Measurements from ENCODE around the gene ASIC4.
A peak's percentile ranks its signal among the peaks of the same experiment; 100 is the strongest.

ASIC4 gene

DNA sequence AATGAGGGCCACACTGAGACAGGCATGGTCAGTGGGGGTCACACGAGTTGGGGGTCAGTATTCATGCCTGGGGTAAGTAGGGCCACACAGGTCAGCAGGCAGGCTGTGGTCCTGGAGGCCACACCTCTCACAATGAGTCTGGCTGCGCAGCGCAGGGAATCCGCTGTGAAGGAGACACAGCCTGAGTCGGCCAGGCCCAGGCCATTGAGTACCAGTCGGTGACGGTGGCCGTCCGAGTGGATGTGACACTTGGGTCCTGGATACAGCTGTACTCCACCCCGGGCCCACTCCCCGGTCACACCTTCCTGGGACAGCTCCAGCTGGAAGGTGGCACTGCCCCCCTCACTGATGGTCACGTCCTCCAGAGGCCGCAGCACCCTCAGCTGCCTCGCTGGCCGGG is 40.1 kb downstream of the ASIC4 start:
- no peak for DNase-seq

DNA sequence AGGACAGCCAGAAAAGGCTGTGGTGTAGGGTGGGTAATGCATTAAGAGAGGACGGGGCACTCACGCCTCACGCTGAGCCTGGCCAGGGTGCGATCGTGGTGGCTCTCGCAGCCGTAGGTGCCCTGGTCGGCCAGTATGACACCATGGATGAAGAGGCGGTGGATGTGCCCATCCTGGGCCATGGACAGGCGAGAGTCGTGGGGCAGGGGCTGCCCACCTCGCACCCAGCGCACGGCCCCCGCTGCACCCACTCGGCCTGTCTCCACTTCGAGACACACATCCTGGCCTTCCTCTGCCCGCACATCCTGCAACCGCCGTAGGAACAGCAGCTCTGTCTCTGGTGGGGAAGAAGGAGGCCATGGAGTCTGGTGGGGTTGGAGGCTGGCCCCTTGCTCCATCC is 41.7 kb downstream of the ASIC4 start:
- DNase-seq = no peak

DNA sequence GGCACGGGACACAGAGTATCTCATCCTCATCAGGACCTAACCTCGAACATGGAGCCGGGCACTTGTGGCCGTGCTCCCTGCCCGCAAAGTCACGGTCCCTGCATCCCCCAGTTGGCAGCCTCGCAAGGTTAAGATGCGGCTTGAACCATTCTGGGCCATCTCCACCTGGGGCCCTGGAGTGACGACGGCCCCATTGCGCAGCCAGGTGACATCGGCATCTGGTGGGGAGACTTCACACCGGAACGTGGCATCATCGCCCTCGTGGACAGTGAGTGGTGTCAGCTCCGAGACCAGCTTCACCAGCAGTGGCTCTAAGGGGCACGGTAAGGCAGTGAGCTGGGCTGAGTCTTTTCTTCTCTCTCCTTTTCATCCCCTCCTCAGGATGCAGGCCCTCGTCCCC is 42.1 kb downstream of the ASIC4 start:
- no peak for DNase-seq

DNA sequence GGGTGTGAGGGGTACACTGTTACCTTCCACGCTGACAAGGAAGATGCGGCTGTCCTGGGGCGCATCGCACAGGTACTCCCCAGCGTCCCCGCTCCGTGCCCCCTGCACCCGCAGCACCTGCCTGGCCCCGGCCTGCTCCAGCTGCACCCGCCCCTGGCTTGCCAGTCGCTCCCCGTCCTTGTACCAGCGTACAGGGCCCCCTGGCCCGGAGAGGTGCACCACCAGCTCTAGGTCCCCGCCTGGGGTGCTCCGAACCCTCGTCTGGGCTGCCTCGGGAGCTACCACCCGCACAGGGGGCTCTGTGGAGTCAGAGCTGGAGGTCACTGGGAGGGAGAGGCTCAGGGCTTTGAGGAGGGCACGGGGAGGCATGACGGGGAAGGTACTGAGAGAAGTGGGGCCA is 43.0 kb downstream of the ASIC4 start:
- DNase-seq = no peak

DNA sequence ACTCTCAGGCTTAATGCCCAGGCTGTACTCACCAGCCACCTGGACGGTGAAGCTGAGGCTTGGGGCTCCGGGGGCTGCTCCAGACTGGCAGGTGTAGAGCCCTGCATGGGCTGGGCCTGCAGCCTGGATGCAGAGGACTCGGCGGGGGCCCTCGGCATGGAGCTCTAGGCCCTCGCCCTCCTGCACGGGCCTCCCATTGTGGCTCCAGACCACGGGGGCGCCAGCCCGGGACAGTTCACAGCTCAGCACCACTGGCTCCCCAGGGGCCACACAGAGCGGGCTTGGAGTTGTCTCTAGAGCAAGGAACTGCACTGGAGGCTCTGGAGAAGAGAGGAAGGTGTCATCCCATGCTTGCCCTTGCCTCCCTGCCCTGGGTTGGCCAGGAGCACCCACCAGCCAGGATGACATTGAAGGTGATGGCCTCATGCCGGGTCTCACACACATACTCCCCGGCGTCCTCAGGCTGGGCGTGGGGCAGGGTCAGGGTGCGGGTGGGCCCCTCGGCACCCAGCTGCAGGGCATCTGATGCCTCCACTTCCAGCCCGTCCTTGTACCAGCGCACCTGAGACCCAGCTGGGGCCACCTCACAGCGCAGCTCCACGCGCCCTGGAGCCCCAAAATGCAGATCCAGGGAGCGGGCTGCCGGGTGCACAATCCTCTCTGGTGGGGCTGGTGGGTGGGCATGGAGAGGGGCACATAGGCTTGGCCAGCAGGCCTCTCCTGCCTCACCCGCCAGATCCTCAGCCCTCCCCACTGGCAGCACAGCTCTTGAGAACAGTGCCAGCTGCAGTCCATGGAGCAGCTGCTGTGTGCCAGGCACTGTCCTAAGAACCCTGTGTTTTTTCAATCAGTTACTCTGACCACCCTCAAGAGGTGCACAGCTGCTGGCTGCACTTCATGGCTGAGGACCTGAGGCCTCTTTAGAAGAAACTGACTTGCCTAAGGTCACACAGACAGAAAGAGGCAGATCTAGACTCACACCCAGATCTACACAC is 43.8 kb downstream of the ASIC4 start:
- no peak for DNase-seq

DNA sequence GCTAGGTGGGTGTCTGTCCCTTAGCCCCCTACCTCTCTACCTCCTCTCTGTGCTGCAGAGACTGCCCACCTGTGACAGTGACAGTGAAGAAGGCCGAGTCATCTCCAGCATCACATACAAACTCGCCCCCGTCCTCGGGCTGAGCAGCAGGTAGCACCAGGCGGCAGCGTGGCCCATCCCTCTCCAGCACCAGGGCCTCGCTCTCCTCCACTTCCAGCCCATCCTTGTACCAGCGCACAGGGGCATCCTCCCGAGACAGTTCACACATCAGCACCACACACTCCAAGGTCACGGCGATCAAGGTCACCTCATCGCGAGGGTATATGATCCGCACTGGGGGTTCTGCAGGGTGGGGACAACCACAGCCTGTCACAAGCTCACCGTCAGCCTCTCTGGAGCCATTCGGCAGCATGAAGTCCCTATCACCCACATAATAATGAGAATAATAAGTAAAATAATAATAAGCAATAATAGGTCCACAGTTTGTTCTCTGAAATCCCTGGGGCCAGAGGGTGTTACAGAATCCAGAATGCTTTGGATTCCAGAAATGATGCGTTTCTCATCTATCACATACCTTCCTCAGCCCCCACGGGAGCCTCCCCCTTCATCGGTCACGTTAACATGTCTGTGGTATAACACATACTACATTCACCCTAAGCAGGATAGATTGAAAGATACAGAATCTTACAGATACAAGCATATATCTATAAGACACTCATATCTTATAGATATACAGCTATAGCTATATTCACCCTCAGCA is 45.1 kb downstream of the ASIC4 start:
- no peak for DNase-seq

DNA sequence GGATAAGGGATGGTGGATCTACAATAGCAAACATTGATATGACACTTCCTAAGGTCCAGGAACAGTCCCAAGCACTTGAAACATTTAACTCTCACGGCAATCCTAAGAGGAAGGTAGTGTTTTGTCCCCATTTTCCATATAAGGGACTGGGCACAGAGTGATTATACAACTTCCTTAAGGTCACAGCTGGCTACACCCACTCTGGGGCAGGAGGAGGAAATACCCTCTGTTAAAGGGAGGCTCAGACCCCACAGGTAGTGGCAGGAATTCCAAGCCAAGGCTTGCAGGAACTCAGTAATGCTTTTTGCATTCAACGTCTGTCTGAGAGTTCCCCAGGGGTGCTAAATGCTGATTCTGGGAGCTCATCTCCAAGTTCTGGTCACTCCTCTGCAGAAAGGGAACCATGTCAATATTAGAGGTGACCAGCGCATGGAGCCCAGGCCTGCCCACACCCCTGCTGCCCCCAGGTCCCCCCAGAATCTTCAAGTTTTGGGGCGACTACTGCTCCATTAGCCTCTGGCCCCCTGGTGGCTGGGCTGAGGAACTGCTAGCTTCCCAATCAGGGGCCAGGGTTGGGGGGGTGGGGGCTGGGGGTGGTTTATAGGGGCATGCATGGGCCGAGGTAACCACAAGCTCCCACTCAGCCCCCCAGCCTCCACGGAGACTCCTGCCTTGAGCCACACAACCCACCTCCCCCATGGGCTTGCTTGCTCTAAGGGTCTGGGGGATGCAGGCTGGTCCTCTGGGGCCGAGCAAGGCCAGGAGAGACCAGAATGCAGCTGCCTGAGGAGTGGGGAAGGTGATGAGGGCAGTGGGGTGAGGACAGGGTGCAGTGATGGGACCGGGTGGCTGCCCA is 46.0 kb downstream of the ASIC4 start:
- no peak for DNase-seq

DNA sequence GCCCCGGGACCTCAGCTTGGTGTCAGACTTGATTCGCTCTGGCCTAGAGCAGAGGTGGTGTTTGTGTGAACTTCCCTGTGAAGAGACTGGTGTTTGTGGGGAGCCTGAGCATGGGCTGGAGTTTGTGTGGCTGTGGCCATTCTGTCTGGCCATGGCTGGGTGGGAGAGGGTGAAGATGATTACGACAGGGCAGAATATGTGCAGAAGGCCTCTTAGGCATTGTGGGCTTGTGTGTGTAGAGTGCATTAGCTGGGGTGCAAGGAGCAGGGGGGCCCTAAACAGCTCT is 46.6 kb downstream of the ASIC4 start:
- no peak for DNase-seq

DNA sequence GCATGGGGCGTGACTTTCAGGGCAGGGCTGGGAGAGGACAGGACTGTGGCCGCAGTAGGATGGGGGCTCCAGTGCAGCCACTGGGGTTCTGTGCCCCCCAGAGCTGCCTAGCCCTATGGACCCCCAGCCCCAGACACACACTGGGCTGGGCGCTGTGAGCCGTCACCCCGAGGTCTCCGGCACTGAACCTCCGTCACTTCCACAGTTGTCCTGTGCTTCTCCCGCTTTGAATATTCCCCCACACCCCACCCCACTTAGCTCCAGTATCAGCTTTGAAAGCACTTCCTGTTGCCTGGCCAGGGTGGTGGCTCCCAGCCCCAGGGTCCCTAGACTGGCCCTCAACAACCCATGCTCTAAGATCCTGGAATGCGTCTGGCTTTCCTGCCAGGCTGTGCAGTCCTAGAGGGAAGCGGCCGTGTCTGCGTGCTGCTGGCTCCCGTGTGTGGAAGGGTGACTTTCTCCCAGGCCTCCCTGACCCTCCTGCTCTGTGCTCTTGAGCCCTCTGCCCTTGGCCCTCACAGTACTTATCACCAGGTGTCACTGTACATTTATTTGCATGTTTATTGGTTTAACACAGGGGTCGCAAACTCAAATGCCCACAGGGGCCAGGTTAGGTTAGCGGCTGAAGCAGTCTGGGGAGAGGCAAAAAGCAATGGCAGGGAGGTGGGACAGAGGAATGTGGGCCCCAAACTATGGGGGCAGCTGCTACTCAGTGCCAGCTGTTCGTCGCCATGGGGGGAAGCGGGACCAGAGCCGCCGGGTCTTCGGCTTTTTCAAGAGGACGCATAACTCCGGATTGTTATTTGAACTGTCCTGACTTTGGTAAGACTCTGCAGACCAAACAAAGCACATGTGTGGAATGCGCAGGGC is 47.1 kb downstream of the ASIC4 start:
- no peak for DNase-seq

DNA sequence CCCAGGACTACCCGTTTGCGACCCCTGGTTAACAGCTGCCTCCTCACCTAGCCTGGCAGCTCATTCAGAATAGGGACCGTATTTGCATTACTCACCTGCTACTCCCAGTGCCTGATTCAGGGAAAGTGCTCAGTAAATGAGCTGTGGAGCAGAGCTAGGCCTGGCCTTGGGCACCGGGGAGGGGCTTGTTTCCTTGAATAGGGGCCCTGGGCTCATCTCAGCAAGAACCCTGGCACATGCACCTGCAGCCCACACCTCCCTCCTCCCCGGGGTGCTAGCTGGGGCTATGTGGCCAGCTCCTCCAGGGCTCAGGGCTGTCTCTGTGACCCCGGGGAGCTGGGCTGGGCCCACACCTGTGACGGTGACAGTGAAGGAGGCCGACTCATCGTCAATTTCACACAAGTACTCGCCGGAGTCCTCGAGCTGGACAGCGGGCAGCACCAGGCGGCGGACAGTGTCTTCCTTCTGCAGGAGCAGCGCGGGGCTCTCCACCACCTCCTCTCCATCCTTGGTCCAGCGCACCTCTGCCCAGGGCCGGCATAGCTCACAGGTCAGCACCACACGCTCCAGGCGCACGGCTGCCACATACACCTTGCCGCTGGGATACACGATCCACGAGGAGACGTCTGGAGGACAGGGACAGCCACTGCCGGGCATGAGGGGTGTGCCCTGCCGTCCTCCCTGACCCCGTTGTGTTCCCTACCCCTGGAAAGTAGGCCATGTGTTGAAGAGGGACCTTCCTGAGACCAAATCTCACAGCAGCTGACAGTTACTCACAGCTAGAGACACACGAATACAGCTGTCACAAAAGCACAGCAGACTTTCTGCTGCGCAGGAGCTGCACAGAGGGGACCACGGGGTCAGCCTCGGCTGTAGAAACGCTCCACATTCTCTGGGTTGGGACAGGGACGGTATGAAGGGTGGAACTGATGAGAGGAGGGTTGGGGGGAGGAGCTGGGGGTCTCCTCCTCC is 48.1 kb downstream of the ASIC4 start:
- no peak for DNase-seq

DNA sequence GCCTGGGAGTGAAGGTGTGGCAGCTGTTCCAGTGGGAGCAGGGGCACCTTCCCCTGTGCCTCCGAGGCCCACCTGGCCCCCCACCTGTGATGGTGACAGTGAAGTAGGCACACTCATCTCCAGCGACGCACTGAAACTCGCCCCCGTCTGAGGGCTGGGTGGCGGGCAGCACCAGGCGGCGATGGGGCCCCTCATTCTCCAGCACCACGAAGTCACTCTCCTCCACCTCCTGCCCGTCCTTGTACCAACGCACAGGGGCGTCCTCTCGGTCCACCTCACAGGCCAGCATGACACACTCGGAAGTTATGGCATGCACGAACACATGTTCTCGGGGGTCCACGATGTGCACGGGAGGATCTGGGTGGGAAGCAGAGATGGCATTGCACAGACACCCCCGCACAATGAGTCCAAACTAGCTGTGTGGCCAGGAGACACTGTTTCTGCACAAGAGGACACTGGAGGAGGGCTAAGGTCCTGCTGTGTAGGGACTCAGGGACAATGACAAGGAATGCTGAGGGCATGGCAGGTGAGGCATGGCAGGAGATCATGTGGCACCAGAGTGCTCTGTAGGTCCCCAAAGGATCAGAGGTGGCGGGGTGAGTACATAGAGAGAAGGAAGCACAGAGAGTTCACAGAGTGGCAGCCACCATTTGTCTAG is 49.1 kb downstream of the ASIC4 start:
- DNase-seq = no peak

DNA sequence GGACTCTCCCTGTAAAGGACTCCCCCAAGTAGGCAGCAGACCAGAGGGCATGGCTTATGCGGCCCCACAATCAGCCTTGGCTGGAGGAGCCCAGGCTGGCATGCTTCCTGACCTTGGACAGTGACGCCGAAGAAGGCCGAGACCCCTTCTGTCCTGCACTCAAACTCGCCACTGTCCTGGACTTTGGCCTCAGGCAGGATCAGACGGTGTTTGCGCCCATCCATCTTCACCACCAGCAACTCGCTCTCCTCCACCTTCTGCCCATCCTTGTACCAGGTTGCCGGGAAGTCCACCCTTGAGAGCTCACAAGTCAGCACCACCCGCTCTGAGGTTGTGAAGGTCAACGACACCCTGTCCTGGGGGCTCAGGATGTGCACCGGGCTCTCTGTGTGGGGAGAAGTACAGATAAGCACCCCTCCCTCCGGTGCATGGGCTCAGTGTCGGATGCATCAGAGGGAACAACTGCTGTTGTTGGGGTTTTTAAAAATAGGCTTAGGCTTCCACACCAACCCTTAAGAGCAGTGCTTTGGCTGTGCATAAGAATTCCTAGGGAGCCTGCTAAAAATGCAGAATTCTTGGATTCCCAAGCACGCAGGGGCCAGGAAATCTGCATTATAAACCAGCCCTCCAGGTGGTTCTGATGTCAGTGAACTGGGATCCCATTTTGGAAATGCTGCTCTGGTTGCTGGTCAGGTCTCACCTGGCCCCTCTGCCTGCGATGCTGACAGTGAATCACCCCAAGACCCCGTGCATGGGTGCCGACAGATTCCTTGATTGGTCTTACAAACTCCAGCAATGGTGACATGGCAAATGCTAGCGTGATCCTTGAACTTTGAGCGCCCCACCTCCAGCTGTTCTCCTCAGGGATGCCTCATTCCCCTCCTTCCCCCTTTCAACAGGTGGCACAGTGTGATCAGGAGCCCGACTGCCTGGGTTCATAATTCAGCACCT is 51.1 kb downstream of the ASIC4 start:
- DNase-seq = no peak

DNA sequence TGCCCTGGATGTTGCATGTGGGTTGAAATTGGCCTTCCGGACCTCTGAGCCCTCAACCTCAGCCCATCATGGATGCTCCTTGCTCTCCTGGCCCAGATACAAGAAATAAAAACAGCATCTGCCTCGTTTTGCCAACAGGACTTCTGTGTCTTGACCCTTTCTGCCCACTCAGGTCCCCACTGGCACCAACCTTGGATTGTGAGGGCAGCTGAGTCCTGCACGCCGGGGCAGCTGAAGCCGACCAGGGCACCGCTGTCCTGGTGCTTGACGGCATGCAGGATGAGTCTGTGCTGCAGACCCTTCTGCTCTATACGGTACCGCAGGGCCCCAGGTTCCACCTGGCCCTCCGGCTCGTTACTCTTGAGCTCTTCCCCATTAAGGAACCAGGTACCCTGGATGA is 52.4 kb downstream of the ASIC4 start:
- DNase-seq = no peak

DNA sequence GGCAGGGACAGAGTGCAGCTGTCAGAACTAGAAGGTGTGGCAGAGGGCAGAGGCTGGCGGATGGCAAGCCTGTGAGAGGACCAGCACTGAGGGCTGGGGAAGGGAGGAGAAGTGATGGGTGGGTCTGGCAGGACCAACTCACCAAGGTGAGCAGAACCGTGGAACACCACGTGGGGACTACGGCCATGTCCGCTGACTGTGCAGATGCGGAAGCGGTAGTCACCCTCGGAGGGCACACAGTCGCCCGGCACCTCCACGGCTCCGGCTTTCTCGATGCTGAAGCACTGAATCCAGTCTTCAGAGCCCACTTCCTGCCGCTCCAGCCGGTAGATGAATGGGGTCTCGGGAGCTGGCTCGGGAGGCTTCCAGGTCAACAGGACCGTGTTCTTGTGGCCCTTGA is 52.8 kb downstream of the ASIC4 start:
- no peak for DNase-seq

DNA sequence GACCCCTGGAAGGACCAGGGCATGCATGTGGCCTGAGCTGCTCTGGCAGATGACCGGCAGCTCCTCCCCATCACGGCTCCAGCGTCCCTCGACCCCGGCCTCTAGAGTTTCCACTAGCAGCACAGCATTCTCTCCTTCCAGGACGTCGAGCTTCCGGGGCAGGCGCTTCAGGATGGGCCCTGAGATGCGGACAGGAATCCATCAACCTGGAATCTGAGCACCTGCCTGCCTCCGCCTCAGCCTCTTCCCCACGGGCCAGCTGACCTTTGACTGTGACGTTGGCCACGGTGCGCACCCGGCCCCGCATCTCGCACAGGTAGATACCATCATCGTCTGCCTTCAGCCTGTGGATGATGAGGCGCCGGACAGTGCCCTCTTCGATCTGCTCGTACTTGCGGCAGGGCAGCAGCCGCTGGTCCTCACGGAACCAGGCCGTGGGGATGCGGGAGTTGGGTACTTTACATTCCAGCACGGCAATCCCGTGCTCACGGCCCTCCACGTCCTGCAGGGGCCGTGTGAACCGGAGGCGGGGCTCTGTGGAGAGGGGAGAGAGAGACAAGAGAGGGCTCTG is 53.6 kb downstream of the ASIC4 start:
- no peak for DNase-seq

DNA sequence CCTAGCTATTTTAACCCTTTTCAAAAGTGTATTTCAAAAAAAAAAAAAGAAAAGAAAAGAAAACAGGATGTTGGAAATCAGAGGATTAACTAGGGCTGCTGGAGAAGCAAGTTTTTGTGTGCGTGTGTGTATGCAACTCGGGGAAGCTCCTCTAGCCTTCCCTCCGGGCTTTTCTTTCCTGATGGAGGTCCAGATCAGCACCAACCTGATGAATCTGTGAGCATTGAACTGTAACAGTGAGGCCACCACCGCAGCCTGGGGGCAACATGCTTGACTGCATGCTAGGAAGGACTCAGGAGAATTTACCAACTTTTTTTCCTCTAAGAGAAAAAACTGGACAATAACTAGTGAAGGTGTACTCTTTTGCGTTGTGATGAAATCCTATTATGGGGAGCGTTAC is 54.8 kb downstream of the ASIC4 start:
- no peak for DNase-seq

DNA sequence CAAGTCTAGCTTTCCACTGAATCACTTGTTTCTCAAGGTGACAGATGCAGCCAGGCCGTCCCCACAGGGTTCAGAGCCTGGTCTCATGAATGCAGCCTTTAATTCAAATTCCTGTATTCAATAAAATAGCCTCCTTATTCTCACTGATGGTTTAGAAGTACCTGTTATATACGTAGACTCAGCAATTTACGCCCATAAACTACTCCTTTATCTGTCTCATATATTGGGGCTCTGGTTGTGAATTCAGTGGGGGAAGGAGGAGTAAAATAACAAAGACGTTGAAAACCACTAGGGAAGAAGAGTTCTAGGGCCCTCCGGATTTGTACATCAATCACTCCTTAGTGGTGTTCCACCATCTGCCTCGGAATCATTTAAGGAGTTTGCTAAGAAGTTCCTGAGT is 55.4 kb downstream of the ASIC4 start:
- no peak for DNase-seq

DNA sequence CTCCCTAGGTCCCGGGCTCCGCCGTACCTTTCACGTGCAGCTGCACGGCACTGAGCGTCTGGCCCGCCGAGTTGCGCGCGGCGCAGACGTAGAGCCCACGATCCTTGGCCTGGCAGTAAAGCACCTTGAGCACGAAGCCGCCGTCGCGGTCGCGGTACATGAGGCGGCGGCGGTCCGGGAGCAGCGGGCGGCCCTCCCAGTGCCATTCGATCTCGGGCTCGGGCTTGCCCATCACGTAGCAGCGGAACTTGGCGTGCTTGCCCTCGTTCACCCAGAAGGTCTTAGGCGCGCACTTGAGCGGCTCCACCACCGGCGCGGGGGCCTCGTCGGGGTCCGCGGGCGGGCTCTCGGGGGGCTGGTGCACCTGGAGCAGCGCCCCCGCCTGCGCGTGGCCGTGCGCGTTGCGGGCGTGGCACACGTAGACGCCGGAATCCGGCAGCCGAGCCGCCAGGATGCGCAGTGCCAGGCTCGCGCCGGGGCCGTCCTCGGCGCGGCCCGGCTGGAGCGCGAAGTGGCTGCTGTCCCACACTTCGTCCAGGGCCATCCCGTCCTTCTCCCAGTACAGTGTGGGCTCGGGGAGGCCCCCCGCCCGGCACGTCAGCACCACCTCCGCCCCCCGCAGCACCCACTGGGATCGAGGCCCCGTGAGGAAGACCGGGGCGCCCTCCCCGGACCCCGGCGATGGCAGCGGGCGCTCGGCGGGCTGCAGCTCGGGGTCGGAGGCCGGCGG is 56.1 kb downstream of the ASIC4 start:
- DNase-seq = peak; percentile 18

Measured in COR-L47 (cell line).